Stomach (tissue), 19 donors: Measurements from ENCODE around the gene WASHC1. TPM values are rescaled to one million over a fixed set of nuclear protein-coding genes. Genes with fewer than 3 reads are reported as not detected.
"Not testable (repeated sequence)": the region's sequence is repeated elsewhere in the genome, so short reads cannot be mapped to it uniquely, and the experiment has no call there.

Source experiments
- DNase-seq, 2 donors: peaks; one replicate each; pipeline versions ENCODE4 v3.0.0 to v3.0.0-alpha.2; 2013 to 2019
- H3K27ac ChIP-seq, 5 donors: fragments of 200-600 bp in 4 of 5; sonication (generic) in 4 of 5; one replicate each; pipeline ENCODE4 v1.5.1; 2013 to 2019; ENCODE audit warnings: mild to moderate bottlenecking in 1 of 5, moderate library complexity in 1 of 5
- H3K27me3 ChIP-seq, 3 donors: fragments of 200-600 bp; sonication (generic); one replicate each; pipeline ENCODE4 v1.5.1; 2017 to 2019; ENCODE audit warnings: mixed run types in 1 of 3
- H3K36me3 ChIP-seq, 4 donors: fragments of 200-600 bp; sonication (generic); 1 replicate in 3 of 4; 2 replicates in 1 of 4; pipeline ENCODE4 v1.5.1; 2016 to 2019
- H3K4me1 ChIP-seq, 4 donors: fragments of 200-600 bp; sonication (generic); one replicate each; pipeline ENCODE4 v1.5.1; 2016 to 2019
- H3K4me3 ChIP-seq, 4 donors: fragments of 200-600 bp; sonication (generic) in 3 of 4; one replicate each; pipeline ENCODE4 v1.5.1; 2016 to 2019; ENCODE audit warnings: mild to moderate bottlenecking in 1 of 4
- H3K9me3 ChIP-seq, 4 donors: fragments of 200-600 bp; sonication (generic); one replicate each; pipeline ENCODE4 v1.5.1; 2016 to 2019
- WGBS, 5 donors: extraction: QIAGEN DNeasy Blood & Tissue Kit in 3 of 5; methylation state at CpG; one replicate each; pipeline versions ENCODE4 v1.1.5 to v1.1.7; 2013 to 2018; 5-methylcytosine and 5-hydroxymethylcytosine counted together
- intact Hi-C: fragments of 100-400 bp; cut with DNase I; formaldehyde crosslinking; loops from one replicate; pipeline ENCODE4 v1.15.1; 2023; ENCODE audit warnings: low total_unique reads
- long read RNA-seq, 10 donors: transcript quantifications; one replicate each; lab custom pipeline, GENCODE V29; 2026
- polyA plus RNA-seq, 3 donors: library from polyadenylated mRNA; stranded (reverse); fragments of 200-250 nt; gene quantifications; one replicate each; pipeline ENCODE4 v1.2.3, GENCODE V29; 2013
- total RNA-seq, 5 donors: library from RNA; depleted of rRNA; stranded (reverse); fragments of >200 nt; gene quantifications; one replicate each; pipeline versions ENCODE4 v1.1.0 to v1.2.3, GENCODE V29; 2014 to 2016
- donor health status: healthy with polysubstance abuse.
- donor health status: Bipolar disorder and iron deficiency.
- donor health status: healthy.

WASHC1 gene, protein sequence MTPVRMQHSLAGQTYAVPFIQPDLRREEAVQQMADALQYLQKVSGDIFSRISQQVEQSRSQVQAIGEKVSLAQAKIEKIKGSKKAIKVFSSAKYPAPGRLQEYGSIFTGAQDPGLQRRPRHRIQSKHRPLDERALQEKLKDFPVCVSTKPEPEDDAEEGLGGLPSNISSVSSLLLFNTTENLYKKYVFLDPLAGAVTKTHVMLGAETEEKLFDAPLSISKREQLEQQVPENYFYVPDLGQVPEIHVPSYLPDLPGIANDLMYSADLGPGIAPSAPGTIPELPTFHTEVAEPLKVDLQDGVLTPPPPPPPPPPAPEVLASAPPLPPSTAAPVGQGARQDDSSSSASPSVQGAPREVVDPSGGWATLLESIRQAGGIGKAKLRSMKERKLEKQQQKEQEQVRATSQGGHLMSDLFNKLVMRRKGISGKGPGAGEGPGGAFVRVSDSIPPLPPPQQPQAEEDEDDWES
- 10 to 100 TPM in 1 of 5 donors, 1 to 10 TPM in 4; 2.9 to 29.9 (median 6.5) TPM for total RNA-seq
- 10 to 100 TPM; 23.0 to 69.0 (median 32.7) TPM for polyA plus RNA-seq
- long read RNA-seq, donor 1, result 0 reads
- long read RNA-seq, donor 2, result 0 reads
- long read RNA-seq, donor 3, result 0 reads
- long read RNA-seq, donor 4, result 0 reads
- long read RNA-seq, donor 5, result 0 reads
- long read RNA-seq, donor 6, partial matches to known transcripts, result 9 of 9 reads
- long read RNA-seq, donor 6, other reads (novel, unspliced or antisense), result 0 of 9 reads
- long read RNA-seq, donor 7, result 0 reads
- long read RNA-seq, donor 8, result 0 reads
- long read RNA-seq, donor 9, result 0 reads
- long read RNA-seq, donor 10, result 0 reads

DNA sequence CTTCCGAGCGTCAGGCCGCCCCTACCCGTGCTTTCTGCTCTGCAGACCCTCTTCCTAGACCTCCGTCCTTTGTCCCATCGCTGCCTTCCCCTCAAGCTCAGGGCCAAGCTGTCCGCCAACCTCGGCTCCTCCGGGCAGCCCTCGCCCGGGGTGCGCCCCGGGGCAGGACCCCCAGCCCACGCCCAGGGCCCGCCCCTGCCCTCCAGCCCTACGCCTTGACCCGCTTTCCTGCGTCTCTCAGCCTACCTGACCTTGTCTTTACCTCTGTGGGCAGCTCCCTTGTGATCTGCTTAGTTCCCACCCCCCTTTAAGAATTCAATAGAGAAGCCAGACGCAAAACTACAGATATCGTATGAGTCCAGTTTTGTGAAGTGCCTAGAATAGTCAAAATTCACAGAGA, at the start of gene WASHC1:
WASHC1 (minus strand) TSS at position 101 of the 400 bp plus-strand sequence. CDS start 4,457 bp downstream, outside the sequence.
- H3K9me3 ChIP-seq, H3K4me1 ChIP-seq, H3K27me3 ChIP-seq, H3K36me3 ChIP-seq, intact Hi-C loops, DNase-seq, H3K27ac ChIP-seq: not testable (repeated sequence)
- H3K4me3 ChIP-seq, result peak within 1 kb of the TSS; percentile 31 to 56 (median 45)
- 13% methylated on average over 2 of the region's 20 CpGs; no CpG with 5 or more reads in 4 of the 5 donors for WGBS, 5 donors

DNA sequence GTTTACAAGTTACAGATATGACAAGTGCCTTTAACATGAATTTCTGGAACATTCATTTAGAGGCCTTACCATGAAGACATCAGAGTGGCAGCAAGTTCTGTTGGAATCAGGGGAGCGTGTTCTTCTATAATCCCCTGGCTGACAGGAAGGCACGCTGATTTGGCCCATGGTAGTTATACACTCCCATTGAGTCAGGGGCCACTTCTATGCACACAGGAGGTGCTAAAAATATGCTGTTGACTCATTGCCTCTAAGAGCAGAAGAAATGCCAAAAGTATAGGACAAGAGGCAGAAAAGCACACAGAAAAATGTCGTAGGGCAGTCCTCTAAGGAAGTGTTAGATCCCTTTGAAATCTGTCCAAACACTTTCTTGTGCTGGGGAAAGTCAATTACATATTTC, 49.1 kb upstream of the WASHC1 start:
- WGBS, 5 donors, result 64 to 88% (median 72%) methylated on average over 1 to 3 of the region's 3 CpGs; no CpG with 5 or more reads in 1 of the 5 donors
- H3K9me3 ChIP-seq, H3K36me3 ChIP-seq, H3K4me3 ChIP-seq, H3K27me3 ChIP-seq, H3K4me1 ChIP-seq, H3K27ac ChIP-seq, DNase-seq, intact Hi-C loops: not testable (repeated sequence)

DNA sequence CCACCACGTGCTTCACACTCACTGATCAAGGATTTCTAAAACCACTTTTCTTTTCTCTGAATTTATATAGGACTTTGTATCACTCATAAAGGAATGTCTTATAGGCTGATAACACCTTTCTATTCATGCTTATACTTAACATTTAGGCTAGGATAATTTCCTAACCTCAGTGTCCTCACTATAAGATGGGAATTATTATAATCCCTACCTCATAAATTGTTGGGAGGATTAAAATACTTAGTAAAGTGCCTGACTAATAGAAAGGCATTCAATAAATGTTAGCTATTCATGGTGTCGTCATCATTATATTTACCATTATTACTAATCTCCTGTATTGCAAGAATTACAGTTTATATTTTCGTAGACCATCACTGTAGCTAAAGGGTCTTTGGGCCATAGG, 47.1 kb upstream of the WASHC1 start:
- H3K27ac ChIP-seq, intact Hi-C loops, H3K36me3 ChIP-seq, DNase-seq, H3K9me3 ChIP-seq, H3K4me3 ChIP-seq: not testable (repeated sequence)
- Histone ChIP-seq H3K27me3 (peaks cover 0 to 13% (median 12%) of the 10 kb centered on the region in 3 donors), H3K4me1 (peaks cover 0 to 11% (median 5%) of the 10 kb centered on the region in 4 donors)
- WGBS, 5 donors, result 60 to 81% (median 71%) methylated on average over 1 to 3 of the region's 3 CpGs; no CpG with 5 or more reads in 1 of the 5 donors

DNA sequence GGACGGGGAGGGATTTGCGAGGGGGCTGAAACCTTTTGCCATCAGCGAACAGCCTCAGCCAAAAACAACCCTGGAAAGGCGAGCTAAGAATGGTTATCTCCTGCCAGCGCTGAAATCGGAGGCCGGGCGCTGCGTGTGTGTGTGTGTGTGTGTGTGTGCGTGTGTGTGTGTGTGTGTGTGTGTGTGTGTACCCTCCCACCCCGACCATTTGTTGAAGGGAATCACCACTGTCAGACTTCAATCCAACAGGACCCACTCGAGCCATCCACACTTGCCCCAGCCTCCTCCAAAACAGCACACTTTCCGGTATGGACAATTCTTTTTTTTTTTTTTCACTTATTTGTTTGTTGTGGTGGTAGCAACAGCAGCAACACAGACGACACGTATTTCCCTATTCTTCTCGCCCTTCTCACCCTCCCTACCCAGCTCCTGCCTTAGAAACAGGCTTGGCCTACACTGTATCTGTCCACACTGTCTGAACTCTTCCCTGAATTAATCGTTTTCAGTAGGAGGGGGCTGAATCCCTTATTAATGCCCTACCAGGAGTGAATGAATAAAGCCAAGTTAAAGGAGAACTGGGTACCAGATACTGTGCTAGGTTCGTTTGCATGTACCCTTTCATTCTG, 44.8 kb upstream of the WASHC1 start:
- Histone ChIP-seq H3K4me1 (peaks cover 0 to 11% (median 5%) of the 10 kb centered on the region in 4 donors), H3K27ac (peak overlapping the region in 3 of 5 donors; percentile 49 to 68 (median 60)), H3K4me3 (peak overlapping the region; percentile 27 to 58 (median 48)), H3K27me3 (peaks cover 0 to 13% (median 12%) of the 10 kb centered on the region in 3 donors)
- intact Hi-C loops, H3K36me3 ChIP-seq, H3K9me3 ChIP-seq: not testable (repeated sequence)
- DNase-seq, result peak in 1 of 2 donors; percentile 22
- 10 to 33% (median 16%) methylated on average over 7 to 18 of the region's 18 CpGs for WGBS, 5 donors

DNA sequence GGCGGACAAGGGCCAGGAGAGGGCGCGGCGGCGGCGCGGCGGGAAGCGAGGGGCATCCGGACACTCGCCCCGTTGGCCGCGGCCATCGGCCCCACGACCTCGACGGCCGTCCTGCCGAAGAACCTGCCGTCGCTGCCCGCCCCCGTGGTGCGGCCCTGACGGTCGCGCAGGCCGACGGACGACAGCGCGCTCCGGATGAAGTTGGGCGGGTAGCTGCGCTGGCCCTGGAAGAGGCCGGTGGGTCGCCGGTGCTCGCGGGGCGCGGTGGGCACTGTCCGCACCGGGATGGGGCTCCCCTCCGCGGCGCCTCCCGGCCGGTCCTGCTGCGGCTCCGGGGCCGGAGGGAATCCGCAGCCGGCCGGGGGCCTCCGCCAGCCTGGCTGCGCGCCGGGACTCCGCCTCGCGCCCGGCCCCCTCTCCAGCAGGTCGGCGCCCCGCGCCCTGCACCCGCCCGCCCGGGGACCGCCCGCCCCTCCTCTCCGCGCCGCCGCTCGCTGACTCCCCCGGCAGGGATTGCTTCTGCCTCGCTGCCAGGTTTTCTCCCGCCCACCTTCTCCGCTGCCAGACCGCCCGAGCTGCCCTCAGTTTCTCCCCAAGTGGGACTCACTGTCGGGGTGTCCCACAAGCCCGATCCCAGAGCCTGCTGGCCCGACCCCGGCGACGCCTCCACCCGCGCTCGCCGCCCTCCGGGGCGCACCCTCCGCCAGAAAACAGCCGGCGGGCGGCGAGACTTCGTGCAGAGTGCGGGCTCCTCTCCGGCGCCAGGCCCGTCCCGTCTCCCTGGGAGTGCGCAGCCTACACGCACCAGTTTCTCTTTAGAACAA, 44.0 kb upstream of the WASHC1 start:
- DNase-seq, result peak in 1 of 2 donors; percentile 61
- H3K9me3 ChIP-seq, intact Hi-C loops, H3K36me3 ChIP-seq: not testable (repeated sequence)
- H3K4me3 ChIP-seq, result peak overlapping the region; percentile 27 to 58 (median 48)
- peaks cover 0 to 13% (median 12%) of the 10 kb centered on the region in 3 donors for H3K27me3 ChIP-seq
- 1 to 3% (median 2%) methylated on average over 26 to 106 of the region's 109 CpGs; no CpG with 5 or more reads in 1 of the 5 donors for WGBS, 5 donors
- peak overlapping the region in 4 of 5 donors; percentile 45 to 68 (median 54) for H3K27ac ChIP-seq
- H3K4me1 ChIP-seq, result peaks cover 0 to 11% (median 5%) of the 10 kb centered on the region in 4 donors

DNA sequence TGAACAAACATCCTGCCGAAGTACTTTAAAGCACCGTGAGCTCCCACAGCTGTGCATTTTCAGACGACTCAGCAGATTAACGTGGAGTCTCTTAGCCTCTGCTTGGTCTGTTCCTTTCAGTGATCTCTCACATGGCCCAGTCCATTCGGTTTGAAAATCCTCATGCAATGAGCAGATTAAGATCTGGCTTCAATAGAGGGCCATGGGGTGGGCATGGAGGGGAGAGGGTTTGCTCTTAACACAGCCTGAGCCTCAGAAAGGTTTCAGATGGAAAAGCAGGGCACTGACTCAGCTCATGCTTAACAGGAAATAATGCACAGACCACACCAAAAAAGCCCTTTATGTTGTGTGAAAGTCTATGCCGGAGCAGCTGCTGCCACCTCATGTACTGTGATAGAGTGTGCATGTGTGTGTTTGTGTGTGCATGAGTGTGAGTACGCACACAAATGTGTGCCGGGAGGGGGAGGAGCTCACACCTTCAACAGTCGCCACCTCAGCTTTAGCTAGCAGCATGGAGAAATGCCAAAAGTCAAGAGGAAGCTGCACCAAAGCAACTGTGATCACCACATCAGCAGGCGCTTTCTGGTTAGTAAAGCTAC, 33.9 kb upstream of the WASHC1 start:
- H3K4me1 ChIP-seq, H3K27me3 ChIP-seq, H3K9me3 ChIP-seq, intact Hi-C loops, H3K27ac ChIP-seq, H3K4me3 ChIP-seq, H3K36me3 ChIP-seq: not testable (repeated sequence)
- WGBS, 5 donors, result 6 to 16% (median 8%) methylated on average over 4 to 9 of the region's 10 CpGs; no CpG with 5 or more reads in 1 of the 5 donors
- peak in 1 of 2 donors; percentile 24 for DNase-seq

DNA sequence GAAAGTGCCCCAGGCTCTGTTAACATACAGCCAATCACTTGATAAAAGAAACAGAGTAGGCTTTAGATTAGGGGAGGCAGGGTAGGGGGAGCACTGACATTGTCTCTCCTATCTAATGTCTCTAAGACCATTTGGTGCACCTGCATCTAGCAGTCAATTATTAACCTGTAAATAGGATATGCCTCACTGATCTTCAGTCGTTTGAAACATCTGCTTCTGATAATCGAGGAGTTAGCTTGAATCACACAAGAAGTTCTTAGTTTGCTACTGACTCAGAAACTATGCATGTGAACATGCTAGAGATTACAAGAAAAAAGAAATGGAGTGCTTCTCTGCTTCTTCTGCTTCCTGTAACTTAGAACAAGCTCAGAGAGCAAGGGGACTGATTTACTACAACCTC, 23.4 kb upstream of the WASHC1 start:
- H3K4me1 ChIP-seq, intact Hi-C loops, H3K4me3 ChIP-seq, H3K36me3 ChIP-seq, H3K27ac ChIP-seq, DNase-seq, H3K9me3 ChIP-seq, H3K27me3 ChIP-seq: not testable (repeated sequence)
- WGBS, 5 donors, result 8 to 39% (median 30%) methylated on average over 2 of the region's 2 CpGs; no CpG with 5 or more reads in 1 of the 5 donors

DNA sequence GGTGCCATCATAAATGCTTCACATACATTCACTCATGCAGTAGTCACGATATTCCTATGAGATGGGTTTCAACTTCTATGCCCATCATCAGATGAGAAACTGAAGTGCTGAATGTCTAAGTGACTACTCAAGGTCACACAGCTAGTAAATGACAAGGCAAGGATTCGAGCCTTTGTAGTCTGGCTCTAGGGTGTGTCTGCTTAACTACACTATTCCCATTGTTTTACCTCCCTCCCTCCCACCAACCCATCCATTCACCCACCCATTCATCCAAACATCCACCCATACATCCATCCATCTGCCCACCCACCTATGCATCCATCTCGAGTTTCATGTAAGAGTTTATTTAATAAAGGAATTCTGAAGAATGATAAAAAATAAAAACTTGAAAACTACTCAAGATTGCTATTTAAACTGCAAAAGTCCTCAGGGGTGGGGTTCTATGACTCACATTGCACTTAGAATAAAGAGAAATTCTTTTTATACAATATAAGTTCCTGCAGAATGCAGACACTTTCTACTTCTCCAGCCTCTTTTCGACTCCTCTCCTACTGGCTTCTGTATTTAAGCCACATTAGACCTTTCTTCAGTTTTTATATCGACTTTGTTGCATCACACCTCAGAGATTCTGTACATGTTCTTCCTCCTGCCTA, 19.1 kb upstream of the WASHC1 start:
- H3K4me1 ChIP-seq, H3K36me3 ChIP-seq, H3K9me3 ChIP-seq, H3K27me3 ChIP-seq, H3K27ac ChIP-seq, DNase-seq, intact Hi-C loops, H3K4me3 ChIP-seq: not testable (repeated sequence)
- WGBS, 5 donors, result 42 to 60% (median 57%) methylated on average over 4 to 5 of the region's 5 CpGs

DNA sequence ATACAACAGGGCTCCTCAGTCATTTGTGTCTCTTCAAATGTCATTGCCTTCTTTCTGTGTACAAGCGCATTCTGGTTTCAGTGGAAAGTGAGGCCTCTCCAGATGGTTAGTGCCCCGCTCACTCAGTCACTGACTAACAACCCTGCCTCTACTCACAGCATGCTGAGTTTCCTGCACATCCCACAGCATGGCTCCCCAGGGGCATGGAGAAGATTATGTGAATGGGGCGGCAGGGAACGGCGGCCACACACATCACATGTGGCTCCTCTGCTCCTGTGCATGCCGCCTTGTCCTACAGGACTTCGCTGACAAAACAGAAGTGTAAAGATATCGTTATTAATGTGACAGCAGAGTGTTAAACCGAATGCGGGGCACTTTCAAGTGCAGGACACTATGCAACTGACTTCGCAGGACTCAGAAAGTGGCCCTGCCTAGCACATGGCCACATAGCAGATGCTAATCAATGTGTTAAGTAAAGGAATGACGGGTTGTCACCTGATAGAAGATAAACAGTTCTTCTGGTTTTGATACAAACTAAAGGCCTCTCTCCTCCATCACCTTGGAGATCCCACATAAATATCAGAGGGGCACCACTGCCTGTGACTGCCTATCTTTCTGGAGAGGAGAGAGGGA, 17.5 kb upstream of the WASHC1 start:
- 60 to 84% (median 82%) methylated on average over 1 to 10 of the region's 12 CpGs for WGBS, 5 donors
- intact Hi-C loops, H3K27me3 ChIP-seq, H3K36me3 ChIP-seq, H3K4me1 ChIP-seq, H3K9me3 ChIP-seq, DNase-seq, H3K27ac ChIP-seq, H3K4me3 ChIP-seq: not testable (repeated sequence)

DNA sequence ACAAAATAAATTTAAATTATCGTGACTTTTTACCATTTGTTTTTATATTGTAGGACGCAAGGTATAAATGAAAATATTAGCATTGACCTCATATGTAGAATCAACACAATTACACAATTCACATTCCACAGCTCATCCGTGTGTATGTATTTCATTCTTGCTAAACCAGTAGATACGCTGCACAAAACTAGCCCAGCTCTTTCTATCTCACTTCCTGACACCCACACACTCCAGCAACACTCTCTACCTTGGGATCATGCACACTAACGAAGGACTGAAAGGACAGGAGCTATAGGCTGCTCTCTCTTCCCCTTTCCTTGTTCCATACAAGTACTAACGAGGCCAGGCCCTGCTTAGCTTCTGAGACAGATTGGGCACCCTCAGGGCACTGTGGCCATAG, 16.9 kb upstream of the WASHC1 start:
- H3K27me3 ChIP-seq, H3K27ac ChIP-seq, H3K36me3 ChIP-seq, H3K4me1 ChIP-seq, H3K9me3 ChIP-seq, DNase-seq, H3K4me3 ChIP-seq, intact Hi-C loops: not testable (repeated sequence)
- WGBS, 5 donors, result 43 to 71% (median 59%) methylated on average over 5 to 6 of the region's 6 CpGs
